CD4-positive, alpha-beta T cell treated with Interleukin-4 for 4 hours (primary cell): ENCODE measurements around the gene IAH1.
"Not testable (repeated sequence)": the region's sequence is repeated elsewhere in the genome, so short reads cannot be mapped to it uniquely, and the experiment has no call there.

Source experiments
- DNase-seq: peaks from one replicate; pipeline ENCODE4 v3.0.0-alpha.2; 2020

The IAH1 gene

DNA sequence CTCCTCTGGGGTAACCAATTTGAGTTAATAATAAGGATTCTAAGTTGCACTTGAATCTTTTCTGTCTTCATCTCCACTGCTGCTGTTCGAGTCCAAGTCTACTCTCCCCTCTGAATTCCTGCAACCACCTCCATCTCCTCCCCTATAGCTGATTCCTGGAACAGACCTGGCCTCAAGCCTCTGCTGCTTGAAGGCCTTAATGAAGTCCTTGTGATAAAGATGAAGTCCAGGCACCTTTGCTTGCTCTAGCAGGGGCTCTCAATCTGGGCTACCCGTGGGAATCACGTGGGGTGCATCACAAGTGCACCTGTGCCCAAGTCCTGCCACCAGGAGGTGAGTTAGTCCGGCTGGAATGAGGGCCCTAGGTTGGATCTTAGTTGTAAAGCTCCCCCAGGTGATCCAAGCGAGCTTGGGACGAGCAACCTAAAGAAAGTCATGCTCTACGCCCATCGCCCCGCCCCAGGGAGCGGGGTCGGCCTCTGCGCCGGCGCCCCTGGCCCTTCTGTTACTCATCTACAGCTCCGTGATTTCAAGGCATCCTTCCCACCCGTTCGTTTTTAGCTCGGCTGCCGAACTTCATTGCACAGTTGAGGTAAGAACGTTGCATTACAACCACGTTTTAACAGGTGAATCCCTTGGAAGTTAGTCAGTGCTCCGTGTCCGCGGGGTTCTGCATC, 905 bp upstream of the IAH1 start:
- DNase-seq = peak; percentile 17

DNA sequence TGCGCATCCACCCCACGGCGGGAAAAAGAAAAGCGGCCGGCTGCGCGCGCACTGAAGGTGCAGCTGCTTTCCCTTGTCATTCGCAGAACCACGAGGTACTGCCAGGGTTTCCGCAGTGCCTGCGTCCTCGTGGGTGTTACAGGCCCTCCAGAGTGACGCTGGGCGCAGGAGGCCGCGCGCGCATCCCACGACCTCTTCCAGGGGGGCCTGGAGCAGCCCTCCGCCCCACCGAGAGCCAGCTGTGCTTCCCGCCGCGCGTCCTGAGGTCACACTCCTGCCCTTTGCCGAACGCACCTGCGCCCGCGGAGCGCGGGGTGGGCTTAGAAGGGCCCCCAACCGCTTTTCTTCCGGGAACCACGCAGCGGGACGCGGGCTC, 378 bp upstream of the IAH1 start:
- peak; percentile 72 for DNase-seq

DNA sequence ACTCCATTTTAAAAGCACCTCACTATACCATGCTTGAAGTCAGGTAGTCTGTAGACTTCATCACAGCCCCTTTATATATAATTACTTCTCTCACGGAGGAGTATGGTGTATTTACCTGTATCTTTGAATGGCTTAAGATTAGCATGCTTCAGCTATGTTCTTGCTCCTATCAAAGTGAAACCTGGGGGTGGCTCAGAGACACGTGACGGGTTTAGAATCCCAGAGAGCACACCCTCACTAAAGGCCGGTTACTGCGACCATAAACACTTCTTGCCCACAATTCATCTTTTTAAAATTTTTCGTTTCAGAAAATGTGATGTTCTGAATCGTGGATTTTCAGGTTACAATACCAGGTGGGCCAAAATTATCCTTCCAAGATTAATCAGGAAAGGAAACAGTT, 3.6 kb downstream of the IAH1 start:
- DNase-seq = no peak

DNA sequence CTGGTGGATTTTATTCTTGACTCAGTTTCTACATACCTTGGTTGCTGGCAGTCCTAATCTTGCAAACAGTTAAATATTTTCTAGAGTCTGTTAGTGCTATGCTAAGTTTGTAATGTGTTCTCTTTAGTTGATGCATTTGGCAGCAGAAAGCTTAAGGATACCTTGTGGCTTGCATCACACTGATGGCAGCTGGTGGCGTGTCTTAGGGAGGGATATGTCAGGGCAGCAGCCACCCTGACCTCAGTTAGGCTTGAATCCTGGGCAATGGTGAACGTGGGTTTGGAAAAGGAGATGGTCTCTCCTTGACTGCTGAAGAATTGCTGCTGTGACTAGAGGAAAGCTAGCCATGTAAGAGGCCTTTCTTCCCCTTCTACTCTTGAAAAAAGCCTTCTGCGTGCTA, 4.2 kb downstream of the IAH1 start:
- no peak for DNase-seq

DNA sequence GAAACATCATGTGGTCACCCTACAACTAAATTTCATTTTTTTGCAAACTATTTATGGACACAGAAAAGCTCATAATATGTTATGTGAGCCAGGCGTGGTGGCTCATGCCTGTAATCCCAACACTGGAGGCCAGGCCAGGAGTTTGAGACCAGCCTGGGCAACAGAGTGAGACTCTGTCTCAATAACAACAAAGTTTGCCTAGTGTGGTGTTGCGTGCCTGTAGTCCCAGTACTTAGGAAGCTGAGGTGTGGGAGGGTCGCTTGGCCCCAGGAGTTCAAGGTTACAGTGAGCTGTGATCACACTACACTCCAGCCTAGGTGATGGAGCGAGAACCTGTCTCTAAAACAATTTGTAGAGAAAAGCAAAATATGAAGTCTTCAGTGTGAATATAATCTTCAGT, 5.8 kb downstream of the IAH1 start:
- DNase-seq = no peak

DNA sequence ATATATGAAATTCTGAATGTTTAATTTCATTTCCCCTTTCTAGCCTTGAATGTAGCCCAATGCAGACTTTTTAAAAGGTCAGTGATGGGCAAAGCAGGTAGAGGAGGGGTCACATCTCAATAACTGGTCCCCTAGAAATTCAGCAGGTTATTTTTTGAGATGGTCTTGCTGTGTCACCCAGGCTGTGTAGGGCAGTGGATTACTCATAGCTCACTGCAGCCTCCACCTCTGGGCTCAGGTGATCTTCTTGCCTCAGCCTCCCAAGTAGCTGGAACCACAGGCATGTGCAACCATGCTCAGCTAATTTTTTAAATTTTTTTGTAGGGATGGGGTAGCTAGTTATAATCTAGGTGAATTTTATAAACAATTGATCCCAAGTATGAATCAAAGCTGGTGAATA, 8.8 kb downstream of the IAH1 start:
- DNase-seq = no peak

DNA sequence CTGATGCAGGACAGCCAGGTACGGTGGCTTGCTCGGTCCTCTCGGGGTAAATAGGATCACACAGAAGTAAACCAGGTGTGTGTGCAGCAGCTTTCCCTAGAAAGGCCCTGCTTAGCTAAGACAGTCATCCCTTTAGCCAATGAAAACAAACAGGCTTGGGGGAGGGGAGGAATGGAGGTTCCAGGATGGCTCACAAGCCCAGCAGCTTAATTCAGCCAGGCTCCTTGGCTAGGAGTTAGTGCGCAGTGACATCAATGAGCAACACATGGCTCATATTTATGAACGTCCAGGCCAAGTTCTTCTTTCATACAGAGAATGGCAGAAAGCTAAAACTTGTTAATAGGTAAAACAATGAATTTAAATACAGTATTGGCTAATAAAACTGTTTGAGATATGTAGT, 10.2 kb downstream of the IAH1 start:
- DNase-seq = no peak

DNA sequence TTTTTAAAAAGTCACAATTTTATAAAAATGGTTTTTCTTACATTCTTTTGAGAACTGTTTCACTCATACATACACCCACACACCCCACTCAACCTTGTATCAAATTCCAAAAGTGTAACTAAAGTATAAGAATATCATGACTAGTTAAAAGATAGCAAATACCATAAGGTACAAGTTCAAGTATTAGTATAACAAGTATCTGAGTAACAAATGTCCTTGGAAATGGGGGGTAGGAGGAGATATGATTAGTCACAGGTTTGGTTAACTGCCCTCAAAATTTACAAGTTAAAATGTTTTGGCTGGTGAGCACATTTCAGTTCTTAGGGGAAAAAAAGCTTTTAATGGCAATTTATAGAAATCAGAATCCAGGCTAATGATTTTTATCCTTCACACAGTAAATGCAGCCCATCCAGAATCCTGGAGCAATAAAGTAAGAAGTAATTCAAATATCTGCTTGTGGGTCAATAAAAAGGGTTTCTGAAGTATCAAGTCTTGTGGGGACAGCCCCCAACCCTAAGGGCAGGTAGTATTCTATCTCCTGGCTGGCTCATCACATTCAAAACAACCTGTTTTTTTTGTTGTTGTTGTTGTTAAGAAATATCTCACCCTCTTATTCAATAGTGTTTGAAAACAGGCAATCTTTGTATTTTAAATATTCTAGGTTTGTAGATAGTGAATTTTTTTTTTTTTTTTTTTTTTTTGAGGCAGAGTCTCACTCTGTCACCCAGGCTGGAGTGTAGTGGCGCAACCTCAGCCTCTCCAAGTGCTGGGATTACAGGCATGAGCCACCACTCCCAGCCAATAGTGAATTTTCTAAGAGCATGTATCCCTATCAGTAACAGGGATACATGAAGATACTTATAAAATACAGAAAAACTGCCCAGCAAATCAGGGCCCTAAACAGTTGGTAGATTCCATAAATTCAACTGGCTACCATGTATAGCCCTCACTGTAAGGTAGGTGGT, 14.5 kb downstream of the IAH1 start:
- no peak for DNase-seq

DNA sequence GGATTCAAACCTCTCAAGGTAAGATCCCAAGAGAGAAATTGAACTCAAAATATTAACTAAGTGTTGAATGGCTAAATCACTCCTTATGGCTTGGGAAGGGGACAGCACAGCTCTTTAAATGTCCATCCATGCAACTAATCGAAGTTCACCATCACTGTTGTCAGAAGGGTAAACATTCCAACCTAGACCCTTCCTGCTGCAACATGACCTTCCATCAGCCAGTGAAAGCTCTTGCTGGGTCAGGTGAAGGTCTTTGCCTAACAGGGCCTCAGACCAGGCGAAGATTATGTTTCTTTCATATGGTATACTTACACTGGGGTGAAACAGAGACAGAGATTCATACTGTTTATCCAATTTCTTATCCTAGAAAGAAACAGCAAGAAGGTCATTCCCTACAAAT, 16.4 kb downstream of the IAH1 start:
- DNase-seq = no peak

DNA sequence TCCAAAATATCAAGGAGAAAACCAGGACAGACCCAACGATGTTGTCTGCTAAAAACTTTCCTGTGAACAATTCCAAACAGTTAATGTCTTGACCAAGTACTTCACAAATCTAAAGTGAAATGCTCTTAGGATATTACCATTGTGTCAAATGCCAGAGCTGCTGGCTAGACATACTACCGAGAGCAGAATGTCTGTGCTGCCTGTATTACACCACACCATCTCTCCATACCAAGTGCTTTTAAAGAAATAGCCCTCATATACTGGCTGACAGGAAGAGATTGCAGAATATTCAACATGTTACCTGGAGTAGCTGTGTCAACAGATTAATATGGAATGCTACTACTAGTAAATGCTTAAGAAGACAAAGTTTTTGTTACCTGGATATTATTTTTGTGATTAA, 18.6 kb downstream of the IAH1 start:
- no peak for DNase-seq

DNA sequence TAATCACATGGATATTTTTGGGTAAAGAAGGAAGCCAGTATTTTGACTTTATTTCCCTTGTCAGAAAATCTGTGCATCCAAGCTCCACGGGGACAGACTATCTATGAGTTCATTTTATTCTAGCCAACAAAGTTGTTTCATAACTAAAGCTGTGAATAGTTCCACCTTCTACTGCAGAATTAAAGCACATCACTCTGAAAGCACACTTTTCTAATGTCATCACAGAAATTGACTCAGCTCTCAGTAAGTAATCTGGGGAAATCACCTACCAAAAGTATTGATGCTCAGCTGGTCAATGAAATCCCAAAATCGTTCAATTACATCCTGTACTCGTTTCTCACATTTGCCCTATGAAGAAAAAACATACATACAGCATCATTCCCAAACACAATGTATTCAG, 19.1 kb downstream of the IAH1 start:
- DNase-seq = no peak

DNA sequence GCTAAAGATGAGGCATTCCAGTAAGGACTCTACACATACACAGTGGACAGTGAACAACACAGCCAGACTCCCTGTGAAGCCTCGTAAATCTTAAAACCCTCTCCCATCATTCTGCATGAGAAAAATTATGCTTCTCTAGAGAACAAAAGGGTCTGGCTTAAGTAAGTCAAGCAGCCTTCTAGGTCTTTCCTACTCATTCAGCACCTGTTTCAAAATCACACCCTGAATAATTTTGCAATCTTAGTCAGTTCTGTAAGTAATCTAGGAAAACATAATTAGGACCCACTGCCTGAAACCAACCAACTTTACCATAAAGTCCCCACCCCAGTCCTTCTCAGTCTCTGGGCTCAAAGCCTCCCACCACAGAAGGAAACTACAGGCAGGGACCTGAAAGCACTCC, 19.7 kb downstream of the IAH1 start:
- no peak for DNase-seq

DNA sequence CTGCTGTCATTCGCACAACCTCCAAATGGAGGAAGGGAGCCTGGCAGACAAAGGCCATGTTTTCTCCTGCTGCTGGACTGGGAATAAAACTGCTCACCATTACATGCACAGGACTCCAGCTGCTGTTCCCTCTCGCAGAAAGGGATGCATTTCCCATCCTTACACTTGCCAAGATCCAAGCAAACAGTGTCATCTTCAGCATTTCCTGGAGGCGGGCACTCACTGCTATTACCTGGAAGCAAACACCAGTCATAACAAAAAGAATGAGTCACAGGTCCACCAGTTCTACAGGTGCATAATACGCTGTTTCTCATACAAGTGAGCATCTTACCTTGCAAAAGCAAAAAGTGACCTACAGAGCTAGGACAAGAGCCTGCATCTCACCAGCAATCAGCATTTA, 22.7 kb downstream of the IAH1 start:
- no peak for DNase-seq

DNA sequence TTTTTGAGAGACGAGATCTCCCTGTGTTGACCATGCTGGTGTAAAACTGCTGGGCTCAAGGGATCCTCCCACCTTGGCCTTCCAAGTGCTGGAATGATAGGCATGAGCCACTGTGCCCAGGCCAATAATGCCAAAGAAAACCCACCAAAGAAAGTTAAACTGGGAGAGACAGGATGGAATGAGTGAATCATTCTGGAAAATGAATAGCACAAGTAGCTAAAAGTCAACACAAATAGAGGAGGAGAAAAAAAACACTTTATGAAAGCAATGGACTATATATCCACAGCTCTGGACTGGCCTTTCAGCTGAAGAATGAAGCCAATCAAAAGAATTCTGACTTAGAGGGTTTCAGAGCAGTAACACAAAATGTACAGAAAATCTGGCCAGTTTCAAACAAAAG, 23.9 kb downstream of the IAH1 start:
- DNase-seq = no peak

DNA sequence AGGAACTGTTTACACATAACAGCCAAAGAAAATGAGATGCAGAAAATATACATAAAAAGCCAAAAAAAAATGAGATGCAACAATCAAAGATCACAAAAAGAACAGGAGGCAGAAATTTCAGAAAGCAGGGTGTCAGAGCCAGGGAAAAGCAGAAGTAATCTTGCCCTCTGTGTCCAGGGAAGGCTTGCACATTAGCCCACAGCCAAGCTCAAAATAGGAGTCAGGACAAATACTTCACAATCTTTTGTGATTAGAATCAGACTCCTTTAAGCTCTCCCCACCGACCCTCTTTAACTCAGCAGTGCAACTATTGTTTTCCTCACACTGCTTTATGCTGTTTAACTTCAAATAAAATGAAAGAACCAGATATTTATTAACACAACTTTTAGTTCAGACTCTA, 34.6 kb downstream of the IAH1 start:
- DNase-seq = no peak

DNA sequence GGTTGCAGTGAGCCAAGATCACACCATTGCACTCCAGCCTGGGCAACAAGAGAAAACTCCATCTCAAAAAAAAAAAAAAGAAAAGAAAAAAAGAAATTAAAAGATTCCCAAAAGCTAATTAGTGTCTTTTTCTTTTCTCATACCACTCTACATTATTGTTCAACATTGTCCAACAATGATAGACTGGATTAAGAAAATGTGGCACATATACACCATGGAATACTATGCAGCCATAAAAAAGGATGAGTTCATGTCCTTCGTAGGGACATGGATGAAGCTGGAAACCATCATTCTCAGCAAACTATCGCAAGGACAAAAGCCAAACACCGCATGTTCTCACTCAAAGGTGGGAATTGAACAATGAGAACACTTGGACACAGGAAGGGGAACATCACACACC, 39.6 kb downstream of the IAH1 start:
- not testable (repeated sequence) for DNase-seq

DNA sequence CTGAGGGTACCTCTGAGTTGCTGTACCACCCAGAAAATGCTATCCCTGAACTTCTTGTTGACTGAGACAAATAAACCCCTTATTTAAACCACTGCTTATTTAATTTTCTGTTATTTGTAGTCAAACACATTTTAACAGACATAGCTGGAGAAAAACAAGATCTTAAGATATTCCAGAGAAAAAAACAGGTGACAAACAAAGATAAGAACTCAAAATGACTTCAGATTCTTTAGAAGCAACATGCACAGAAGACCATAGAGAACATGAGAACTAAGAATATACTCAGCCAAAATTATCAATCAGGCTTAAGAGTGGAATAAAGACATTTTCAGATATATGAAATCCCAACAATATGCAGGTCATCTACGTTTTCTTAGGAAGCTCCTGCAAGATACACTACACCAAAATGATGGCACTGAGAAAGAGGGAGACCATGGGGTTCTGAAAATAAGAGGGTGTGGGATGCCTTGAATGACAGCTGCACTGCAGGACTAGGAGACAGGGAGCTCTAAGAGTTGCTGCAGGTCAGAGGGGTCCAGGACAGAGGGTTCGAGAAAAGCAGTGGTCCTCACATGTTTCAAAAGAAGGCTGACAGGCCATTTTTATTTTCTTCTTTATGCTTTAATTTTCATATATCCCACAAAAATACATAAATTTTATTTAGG, 42.9 kb downstream of the IAH1 start:
- no peak for DNase-seq

DNA sequence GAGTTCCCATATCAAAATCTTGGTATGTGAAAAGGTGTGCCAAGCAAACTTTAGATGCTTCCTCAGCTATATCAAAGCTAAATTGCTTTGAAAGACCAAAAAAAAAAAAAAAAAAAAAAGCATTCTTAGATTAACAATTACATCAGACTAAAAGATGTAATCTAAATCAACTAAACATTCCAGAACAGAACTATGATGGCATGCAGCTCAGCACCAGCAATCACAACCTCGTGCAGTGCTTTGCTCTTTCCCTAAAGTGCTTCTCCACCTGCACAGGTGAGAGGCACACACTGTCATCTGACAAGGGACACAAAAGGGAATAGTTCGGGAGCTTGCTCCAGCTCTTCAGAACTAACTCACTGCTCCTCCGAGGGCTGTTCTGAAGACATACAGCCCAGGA, 43.8 kb downstream of the IAH1 start:
- DNase-seq = no peak

DNA sequence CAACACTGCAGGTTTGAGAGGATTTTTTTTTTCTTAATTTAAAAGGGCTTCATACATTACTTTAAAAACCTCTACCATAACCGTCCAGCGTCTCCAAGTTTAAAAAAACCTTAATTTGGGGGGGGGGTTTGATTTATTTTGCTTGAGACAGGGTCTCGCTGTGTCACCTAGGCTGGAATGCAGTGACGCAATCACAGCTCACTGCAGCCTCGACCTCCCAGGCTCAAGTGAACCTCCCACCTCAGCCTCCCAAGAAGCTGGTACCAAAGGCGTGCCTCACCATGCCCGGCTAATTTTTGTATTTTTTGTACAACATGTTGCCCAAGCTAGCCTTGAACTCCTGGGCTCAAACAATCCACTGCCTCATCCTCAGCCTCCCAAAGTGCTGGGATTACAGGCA, 44.4 kb downstream of the IAH1 start:
- no peak for DNase-seq

DNA sequence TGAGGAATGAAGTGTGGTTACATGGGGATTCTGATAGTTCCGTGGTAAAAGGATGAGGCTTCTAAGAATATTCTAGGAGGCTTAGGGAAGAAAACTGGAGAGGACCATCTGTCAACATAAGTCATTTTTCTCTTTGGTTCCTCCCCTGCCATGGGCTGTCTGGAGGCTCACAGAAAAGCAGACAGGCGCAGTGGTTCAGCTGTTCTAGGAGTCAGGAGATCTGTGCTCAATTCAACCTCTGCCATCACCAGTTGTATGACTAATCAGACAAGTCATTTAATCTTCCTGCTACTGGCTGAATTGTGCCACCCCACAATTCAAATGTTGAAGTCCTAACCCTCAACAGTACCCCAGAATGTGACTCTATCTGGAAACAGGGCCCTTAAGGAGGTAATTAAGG, 44.9 kb downstream of the IAH1 start:
- no peak for DNase-seq

DNA sequence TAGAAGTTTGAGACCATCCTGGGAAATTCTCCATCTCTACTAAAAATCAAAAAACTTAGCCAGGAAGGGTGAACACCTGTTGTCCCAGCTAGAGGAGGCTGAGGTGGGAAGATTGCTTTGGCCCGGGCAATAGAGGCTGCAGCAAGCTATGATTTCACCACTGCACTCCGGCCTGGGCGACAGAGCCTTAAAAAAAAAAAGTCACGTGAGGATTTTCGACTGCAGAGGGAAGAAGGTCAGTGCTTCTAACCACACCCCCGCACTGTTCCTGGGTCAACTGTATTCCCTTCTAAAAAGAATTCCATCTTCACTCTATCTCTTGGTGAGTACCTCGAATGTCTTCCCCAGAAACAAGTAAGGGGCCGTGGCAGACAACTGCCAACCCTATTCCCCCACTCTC, 49.9 kb downstream of the IAH1 start:
- no peak for DNase-seq

DNA sequence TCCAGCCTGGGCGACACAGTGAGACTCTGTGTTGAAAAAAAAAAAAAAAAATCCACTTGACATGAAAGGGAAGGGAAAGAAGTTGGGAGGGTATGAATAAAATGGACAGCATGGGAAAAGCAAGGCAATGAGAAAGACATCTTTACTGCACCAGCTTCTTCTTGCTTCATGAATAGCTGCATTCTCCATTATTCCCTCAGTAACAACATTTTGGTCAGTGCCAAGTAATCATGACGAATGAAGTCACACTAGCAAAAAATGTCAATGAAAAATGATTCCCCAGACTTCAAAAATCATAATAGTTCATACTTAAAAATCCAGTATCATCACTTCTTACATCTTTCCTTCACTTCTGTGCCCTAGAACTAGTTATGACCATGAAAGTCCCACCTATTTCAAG, 50.9 kb downstream of the IAH1 start:
- DNase-seq = no peak

DNA sequence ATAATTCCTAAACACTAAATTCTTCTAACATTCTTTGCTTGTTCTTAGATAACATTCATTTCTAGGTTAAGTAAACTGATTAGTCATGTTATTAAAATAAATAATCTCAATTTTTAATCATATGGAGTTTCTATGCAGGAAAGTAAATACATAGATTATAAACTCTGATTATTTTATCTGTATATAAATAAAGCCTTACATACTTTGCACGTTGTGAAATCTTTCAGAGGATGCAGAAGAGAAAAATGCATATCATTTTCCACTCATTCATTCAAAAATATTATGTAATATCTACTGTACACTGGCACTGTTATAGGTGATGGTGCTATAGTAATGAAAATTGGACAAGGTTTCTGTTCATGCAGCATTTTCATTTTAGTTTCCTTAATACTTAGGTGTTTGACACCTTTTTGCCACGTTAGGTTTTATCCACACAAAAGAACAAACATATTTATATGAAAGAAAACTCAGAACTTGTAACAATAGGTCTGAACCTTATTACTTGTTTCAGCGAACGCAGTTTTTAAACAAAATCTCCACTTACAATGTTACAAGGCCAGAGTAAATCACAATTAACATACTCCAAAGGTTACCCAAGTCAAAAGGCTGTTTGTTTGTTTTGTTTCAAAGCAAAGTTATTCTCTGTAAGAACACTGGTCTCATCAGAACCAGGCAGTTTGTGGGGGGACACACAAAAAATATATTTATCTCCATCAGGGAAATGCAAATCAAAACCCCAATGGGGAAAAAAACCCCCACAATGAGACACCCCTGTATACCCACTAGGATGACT, 53.8 kb downstream of the IAH1 start:
- no peak for DNase-seq
